H9 (cell line): Measurements from ENCODE around the gene MSANTD2. TPM values are rescaled to one million over a fixed set of nuclear protein-coding genes. Genes with fewer than 3 reads are reported as not detected.
A peak's percentile ranks its signal among the peaks of the same experiment; 100 is the strongest.

ENCODE experiments used
- DNase-seq: peaks from one replicate; pipeline ENCODE4 v3.0.0-alpha.2; 2017
- H2AFZ ChIP-seq: one replicate; pipeline ENCODE4 v1.6.1; 2013; ENCODE audit warnings: mild to moderate bottlenecking, low read length, control low read depth, moderate library complexity
- H2AK5ac ChIP-seq: 2 replicates; pipeline ENCODE4 v1.6.1; 2013; ENCODE audit warnings: low read length, control low read depth, mixed read lengths; ENCODE audit not compliant: insufficient read length
- H2BK120ac ChIP-seq: one replicate; pipeline ENCODE4 v1.6.1; 2013; ENCODE audit warnings: low read depth, mild to moderate bottlenecking, low read length, control low read depth, inconsistent platforms; ENCODE audit not compliant: poor library complexity, severe bottlenecking
- H2BK12ac ChIP-seq: 2 replicates; pipeline ENCODE4 v1.6.1; 2013; ENCODE audit warnings: low read length, control low read depth, mixed read lengths, low read depth; ENCODE audit not compliant: insufficient read length
- H2BK15ac ChIP-seq: 2 replicates; pipeline ENCODE4 v1.6.1; 2013; ENCODE audit warnings: low read depth, low read length, control low read depth
- H2BK20ac ChIP-seq: one replicate; pipeline ENCODE4 v1.6.1; 2013; ENCODE audit warnings: low read depth, mild to moderate bottlenecking, low read length, control low read depth, inconsistent platforms; ENCODE audit not compliant: poor library complexity, severe bottlenecking
- H2BK5ac ChIP-seq: 2 replicates; pipeline ENCODE4 v1.6.1; 2013; ENCODE audit warnings: low read length, control low read depth, mixed read lengths; ENCODE audit not compliant: insufficient read length
- H3K14ac ChIP-seq: 2 replicates; pipeline ENCODE4 v1.6.1; 2013; ENCODE audit warnings: low read length, control low read depth; ENCODE audit not compliant: insufficient read depth
- H3K18ac ChIP-seq: 2 replicates; pipeline ENCODE4 v1.6.1; 2013; ENCODE audit warnings: low read depth, mild to moderate bottlenecking, mixed read lengths, low read length, control low read depth; ENCODE audit not compliant: insufficient read length
- H3K23ac ChIP-seq: 2 replicates; pipeline ENCODE4 v1.6.1; 2013; ENCODE audit warnings: low read length, control low read depth, mixed read lengths, low read depth; ENCODE audit not compliant: insufficient read length
- H3K23me2 ChIP-seq: 2 replicates; pipeline ENCODE4 v1.6.1; 2013; ENCODE audit warnings: low read depth, mild to moderate bottlenecking, mixed read lengths, low read length, control low read depth; ENCODE audit not compliant: insufficient read length, poor library complexity, severe bottlenecking
- H3K27ac ChIP-seq: 2 replicates; pipeline ENCODE4 v1.5.1; 2013; ENCODE audit warnings: low read length, control low read depth, mixed read lengths, low read depth; ENCODE audit not compliant: insufficient read length
- H3K27me3 ChIP-seq: 2 replicates; pipeline ENCODE4 v1.6.1; 2013; ENCODE audit warnings: low read length, control low read depth, inconsistent platforms; ENCODE audit not compliant: insufficient read depth
- H3K4ac ChIP-seq: 2 replicates; pipeline ENCODE4 v1.6.1; 2013; ENCODE audit warnings: low read depth, mild to moderate bottlenecking, control low read depth, inconsistent platforms, low read length, moderate library complexity
- H3K4me1 ChIP-seq: 2 replicates; pipeline ENCODE4 v1.6.1; 2013; ENCODE audit warnings: low read length, control low read depth, inconsistent platforms; ENCODE audit not compliant: insufficient read depth
- H3K4me2 ChIP-seq: 2 replicates; pipeline ENCODE4 v1.6.1; 2013; ENCODE audit warnings: low read length, control low read depth, mixed read lengths; ENCODE audit not compliant: insufficient read length, insufficient read depth
- H3K56ac ChIP-seq: 2 replicates; pipeline ENCODE4 v1.6.1; 2013; ENCODE audit warnings: low read depth, mild to moderate bottlenecking, mixed read lengths, low read length, control low read depth; ENCODE audit not compliant: insufficient read length
- H3K79me1 ChIP-seq: 2 replicates; pipeline ENCODE4 v1.6.1; 2013; ENCODE audit warnings: low read depth, mild to moderate bottlenecking, moderate library complexity, low read length, control low read depth, inconsistent platforms; ENCODE audit not compliant: insufficient read depth, poor library complexity, severe bottlenecking
- H3K79me2 ChIP-seq: 2 replicates; pipeline ENCODE4 v1.6.1; 2013; ENCODE audit warnings: low read length, control low read depth, inconsistent platforms; ENCODE audit not compliant: insufficient read depth
- H3K9ac ChIP-seq: 2 replicates; pipeline ENCODE4 v1.6.1; 2013; ENCODE audit warnings: low read length, control low read depth, mixed read lengths; ENCODE audit not compliant: insufficient read length; ENCODE audit errors: extremely low read depth
- H3K9me3 ChIP-seq: one replicate; pipeline ENCODE4 v1.6.1; 2013; ENCODE audit warnings: low read depth, low read length, inconsistent platforms; ENCODE audit not compliant: control insufficient read depth
- H3T11ph ChIP-seq: one replicate; pipeline ENCODE4 v1.6.1; 2013; ENCODE audit warnings: mild to moderate bottlenecking, low read length, control low read depth, inconsistent platforms
- H4K20me1 ChIP-seq: one replicate; pipeline ENCODE4 v1.6.1; 2013; ENCODE audit not compliant: control insufficient read depth, insufficient read length, insufficient read depth
- H4K5ac ChIP-seq: 2 replicates; pipeline ENCODE4 v1.6.1; 2013; ENCODE audit warnings: low read depth, mild to moderate bottlenecking, mixed read lengths, low read length, control low read depth; ENCODE audit not compliant: insufficient read length
- H4K8ac ChIP-seq: replicated peaks from 2 replicates; pipeline ENCODE4 v1.6.1; 2013; ENCODE audit warnings: low read length, control low read depth, mixed read lengths, low read depth; ENCODE audit not compliant: insufficient read length
- H4K91ac ChIP-seq: 2 replicates; pipeline ENCODE4 v1.6.1; 2013; ENCODE audit warnings: low read depth, mild to moderate bottlenecking, moderate library complexity, mixed read lengths, low read length, control low read depth; ENCODE audit not compliant: insufficient read length
- H3K27ac Mint-ChIP-seq, 3 experiments: 2 replicates in 2 of 3; 3 replicates in 1 of 3; pipeline ENCODE4 v1.8.0; 2020 to 2021; ENCODE audit warnings: mixed read lengths in 3 of 3, mild to moderate bottlenecking in 1 of 3, moderate library complexity in 1 of 3
- H3K27me3 Mint-ChIP-seq: 2 replicates; pipeline ENCODE4 v1.8.0; 2021; ENCODE audit warnings: low read depth, mild to moderate bottlenecking, moderate library complexity, mixed read lengths
- H3K36me3 Mint-ChIP-seq, 3 experiments: 2 replicates in 2 of 3; 3 replicates in 1 of 3; pipeline ENCODE4 v1.8.0; 2020 to 2021; ENCODE audit warnings: low read depth in 3 of 3, mixed read lengths in 3 of 3; ENCODE audit not compliant: insufficient read depth in 1 of 3
- H3K4me1 Mint-ChIP-seq, 2 experiments: 2 replicates each; pipeline ENCODE4 v1.8.0; 2020; ENCODE audit warnings: mixed read lengths in 2 of 2
- H3K4me3 Mint-ChIP-seq, 2 experiments: 2 replicates in 1 of 2; 3 replicates in 1 of 2; pipeline ENCODE4 v1.8.0; 2020 to 2021; ENCODE audit warnings: mild to moderate bottlenecking in 2 of 2, mixed read lengths in 2 of 2, moderate library complexity in 1 of 2
- H3K9me3 Mint-ChIP-seq, 2 experiments: 2 replicates in 1 of 2; 3 replicates in 1 of 2; pipeline ENCODE4 v1.8.0; 2020; ENCODE audit warnings: mild to moderate bottlenecking in 2 of 2, mixed read lengths in 2 of 2, moderate library complexity in 1 of 2
- WGBS: extraction: QIAGEN DNeasy Blood & Tissue Kit; methylation state at CpG from one replicate; pipeline ENCODE4 v1.1.7; 2013; ENCODE audit warnings: missing lambda C conversion rate, low lambda C conversion rate, mixed read lengths; ENCODE audit not compliant: insufficient read length; ENCODE audit errors: extremely low coverage; 5-methylcytosine and 5-hydroxymethylcytosine counted together
- total RNA-seq: library from RNA; stranded (reverse); gene quantifications from 2 replicates; pipeline ENCODE4 v1.2.1, GENCODE V29; 2021
- TF ChIP-seq, protein P1 (sequence below): fragments of 200-600 bp; sonication (generic); conservative IDR thresholded peaks from 3 replicates; pipeline ENCODE4 v1.8.0; 2021; ENCODE audit warnings: antibody characterized with exemption, mild to moderate bottlenecking

MSANTD2 gene
- total RNA-seq, 1 experiment from 2014 or later = 18.1 TPM

DNA sequence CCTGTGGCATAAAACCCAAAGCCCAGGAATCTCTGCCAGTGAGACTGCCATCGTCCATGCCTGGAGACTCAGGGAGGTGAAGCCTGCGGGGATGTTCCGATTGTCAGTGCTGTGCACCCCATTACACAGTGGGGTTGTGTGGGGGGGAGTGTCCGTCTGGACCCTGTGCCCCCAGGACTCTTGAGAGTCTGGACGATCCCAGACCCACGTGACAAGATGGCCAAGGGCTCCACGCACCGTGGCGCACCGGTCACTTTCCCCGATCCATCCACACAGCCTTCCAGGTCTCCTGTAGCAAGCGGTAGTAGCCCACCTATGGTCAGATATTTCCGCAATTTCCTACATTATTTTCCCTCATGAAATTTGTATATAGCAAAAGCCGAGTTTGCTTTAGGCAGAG lies 81.4 kb downstream of the MSANTD2 start:
- Histone ChIP-seq H3K27me3 (peaks cover 53% of the 10 kb centered on the region), H2BK5ac (no peak overlapping the region), H2BK12ac (no peak overlapping the region), H3K79me1 (no peaks in the 10 kb centered on the region), H2BK120ac (no peak overlapping the region), H3K18ac (no peak overlapping the region), H2AK5ac (no peak overlapping the region), H3K56ac (no peak overlapping the region), H4K91ac (no peak overlapping the region), H3K4ac (no peak overlapping the region), H2AFZ (no peak overlapping the region), H3K4me1 (peaks cover 6% of the 10 kb centered on the region), H4K8ac (no peak overlapping the region), H3T11ph (no peak overlapping the region), H3K4me2 (peak overlapping the region; percentile 86), H3K9ac (no peak overlapping the region), H3K23me2 (peaks cover 9% of the 10 kb centered on the region), H2BK20ac (no peak overlapping the region), H4K20me1 (no peaks in the 10 kb centered on the region), H3K27ac (no peak overlapping the region), H3K9me3 (no peaks in the 10 kb centered on the region), H2BK15ac (no peak overlapping the region), H3K14ac (no peak overlapping the region), H3K23ac (no peak overlapping the region), H3K79me2 (no peaks in the 10 kb centered on the region), H4K5ac (no peak overlapping the region)
- Mint-ChIP-seq H3K4me1 (peaks cover 33 to 38% of the 10 kb centered on the region in 2 experiments), H3K4me3 (peak overlapping the region; percentile 66 to 86; a peak in 4 of 5 replicates), H3K9me3 (no peaks in the 10 kb centered on the region), H3K36me3 (no peaks in the 10 kb centered on the region; a peak in 1 of 7 replicates), H3K27me3 (peaks cover 96% of the 10 kb centered on the region), H3K27ac (no peak overlapping the region)
- TF ChIP-seq, protein P1, sequence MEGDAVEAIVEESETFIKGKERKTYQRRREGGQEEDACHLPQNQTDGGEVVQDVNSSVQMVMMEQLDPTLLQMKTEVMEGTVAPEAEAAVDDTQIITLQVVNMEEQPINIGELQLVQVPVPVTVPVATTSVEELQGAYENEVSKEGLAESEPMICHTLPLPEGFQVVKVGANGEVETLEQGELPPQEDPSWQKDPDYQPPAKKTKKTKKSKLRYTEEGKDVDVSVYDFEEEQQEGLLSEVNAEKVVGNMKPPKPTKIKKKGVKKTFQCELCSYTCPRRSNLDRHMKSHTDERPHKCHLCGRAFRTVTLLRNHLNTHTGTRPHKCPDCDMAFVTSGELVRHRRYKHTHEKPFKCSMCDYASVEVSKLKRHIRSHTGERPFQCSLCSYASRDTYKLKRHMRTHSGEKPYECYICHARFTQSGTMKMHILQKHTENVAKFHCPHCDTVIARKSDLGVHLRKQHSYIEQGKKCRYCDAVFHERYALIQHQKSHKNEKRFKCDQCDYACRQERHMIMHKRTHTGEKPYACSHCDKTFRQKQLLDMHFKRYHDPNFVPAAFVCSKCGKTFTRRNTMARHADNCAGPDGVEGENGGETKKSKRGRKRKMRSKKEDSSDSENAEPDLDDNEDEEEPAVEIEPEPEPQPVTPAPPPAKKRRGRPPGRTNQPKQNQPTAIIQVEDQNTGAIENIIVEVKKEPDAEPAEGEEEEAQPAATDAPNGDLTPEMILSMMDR = no peak
- WGBS = no CpG with 5 or more reads among the region's 14 CpGs
- DNase-seq = no peak
